AG09309 (cell line): ENCODE measurements around the gene COL17A1.

Experiments used
- DNase-seq: peaks from one replicate; pipeline ENCODE4 v3.0.0-alpha.2; 2010; ENCODE audit warnings: low read depth
- H3K4me3 ChIP-seq: 2 replicates; pipeline ENCODE4 v1.5.1; 2011; ENCODE audit warnings: mild to moderate bottlenecking, low read depth, low read length, moderate library complexity; ENCODE audit not compliant: control insufficient read depth
- TF ChIP-seq, protein P1 (sequence below): IDR thresholded peaks from 2 replicates; pipeline ENCODE4 v1.5.1; 2011; ENCODE audit warnings: mild to moderate bottlenecking, low read depth, low read length, inconsistent platforms; ENCODE audit not compliant: insufficient read depth, control insufficient read depth; ENCODE audit errors: missing control alignments

The COL17A1 gene

GRCh38 chr10:104013489-104013888 is 72.2 kb downstream of the COL17A1 start:
- H3K4me3 ChIP-seq = no peak overlapping the region
- DNase-seq = no peak
- TF ChIP-seq, protein P1, sequence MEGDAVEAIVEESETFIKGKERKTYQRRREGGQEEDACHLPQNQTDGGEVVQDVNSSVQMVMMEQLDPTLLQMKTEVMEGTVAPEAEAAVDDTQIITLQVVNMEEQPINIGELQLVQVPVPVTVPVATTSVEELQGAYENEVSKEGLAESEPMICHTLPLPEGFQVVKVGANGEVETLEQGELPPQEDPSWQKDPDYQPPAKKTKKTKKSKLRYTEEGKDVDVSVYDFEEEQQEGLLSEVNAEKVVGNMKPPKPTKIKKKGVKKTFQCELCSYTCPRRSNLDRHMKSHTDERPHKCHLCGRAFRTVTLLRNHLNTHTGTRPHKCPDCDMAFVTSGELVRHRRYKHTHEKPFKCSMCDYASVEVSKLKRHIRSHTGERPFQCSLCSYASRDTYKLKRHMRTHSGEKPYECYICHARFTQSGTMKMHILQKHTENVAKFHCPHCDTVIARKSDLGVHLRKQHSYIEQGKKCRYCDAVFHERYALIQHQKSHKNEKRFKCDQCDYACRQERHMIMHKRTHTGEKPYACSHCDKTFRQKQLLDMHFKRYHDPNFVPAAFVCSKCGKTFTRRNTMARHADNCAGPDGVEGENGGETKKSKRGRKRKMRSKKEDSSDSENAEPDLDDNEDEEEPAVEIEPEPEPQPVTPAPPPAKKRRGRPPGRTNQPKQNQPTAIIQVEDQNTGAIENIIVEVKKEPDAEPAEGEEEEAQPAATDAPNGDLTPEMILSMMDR = no peak

- no peak for DNase-seq
- TF ChIP-seq, protein P1 = no peak
- H3K4me3 ChIP-seq = no peak overlapping the region
Observed at GRCh38 chr10:104011904-104012303, 73.8 kb downstream of the COL17A1 start.

DNA sequence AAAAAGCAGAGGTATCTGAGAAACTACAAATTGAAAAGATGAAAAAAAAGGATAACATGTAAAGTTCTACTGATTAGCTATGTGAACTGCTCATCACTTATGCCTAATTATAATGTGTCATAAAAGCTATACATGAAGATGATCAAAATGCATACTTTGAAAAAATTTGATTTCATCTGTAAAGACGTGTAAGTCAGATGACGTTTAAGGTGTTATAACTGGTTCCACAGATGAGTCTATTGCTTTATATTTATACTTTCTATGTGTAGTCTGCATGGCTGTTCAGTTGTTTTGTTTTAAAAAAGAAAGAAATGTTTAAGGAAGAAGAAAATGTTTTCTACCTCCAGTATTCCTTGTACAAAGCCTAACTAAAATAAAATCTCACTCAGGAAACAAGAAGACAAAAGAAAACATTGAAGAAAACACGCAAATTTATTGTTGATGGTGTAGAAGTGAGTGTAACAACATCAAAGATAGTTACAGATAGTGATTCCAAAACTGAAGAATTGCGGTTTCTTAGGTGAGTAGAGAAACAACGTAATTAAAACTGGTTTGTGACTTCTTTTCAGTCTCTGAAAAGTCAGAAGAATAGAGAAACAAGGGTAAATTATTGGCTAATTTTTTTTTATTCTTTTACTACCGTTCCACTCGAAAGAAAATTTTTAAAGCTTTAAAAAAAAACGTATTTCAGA is 80.4 kb downstream of the COL17A1 start:
- TF ChIP-seq, protein P1 = no peak
- DNase-seq = no peak

DNA sequence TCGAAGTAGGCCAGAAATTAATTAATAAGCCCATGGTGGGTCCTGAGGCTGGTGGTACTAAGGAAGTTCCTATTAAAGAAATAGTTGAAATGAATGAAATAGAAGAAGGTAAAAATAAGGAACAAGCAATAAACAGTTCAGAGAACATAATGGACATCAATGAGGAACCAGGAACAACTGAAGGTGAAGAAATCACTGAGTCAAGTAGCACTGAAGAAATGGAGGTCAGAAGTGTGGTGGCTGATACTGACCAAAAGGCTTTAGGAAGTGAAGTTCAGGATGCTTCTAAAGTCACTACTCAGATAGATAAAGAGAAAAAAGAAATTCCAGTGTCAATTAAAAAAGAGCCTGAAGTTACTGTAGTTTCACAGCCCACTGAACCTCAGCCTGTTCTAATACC is 82.8 kb downstream of the COL17A1 start:
- TF ChIP-seq, protein P1 = no peak
- no peak for DNase-seq
- no peak overlapping the region for H3K4me3 ChIP-seq

More for the DNA sequence above, 80.4 kb downstream of the COL17A1 start:
- H3K4me3 ChIP-seq = no peak overlapping the region

- TF ChIP-seq, protein P1 = no peak
Observed at GRCh38 chr10:103998805-103999204, 86.9 kb downstream of the COL17A1 start.

GRCh38 chr10:103995134-103995533 is 90.5 kb downstream of the COL17A1 start:
- TF ChIP-seq, protein P1 = no peak
- no peak overlapping the region for H3K4me3 ChIP-seq
- no peak for DNase-seq

More at GRCh38 chr10:103998805-103999204, 86.9 kb downstream of the COL17A1 start:
- no peak for DNase-seq
- no peak overlapping the region for H3K4me3 ChIP-seq
